ENCODE data around the gene PRSS33. TPM values are rescaled to one million over a fixed set of nuclear protein-coding genes. Genes with fewer than 3 reads are reported as not detected.

Gene PRSS33
- total RNA-seq, 1 donor from 2014 or later = not detected

DNA sequence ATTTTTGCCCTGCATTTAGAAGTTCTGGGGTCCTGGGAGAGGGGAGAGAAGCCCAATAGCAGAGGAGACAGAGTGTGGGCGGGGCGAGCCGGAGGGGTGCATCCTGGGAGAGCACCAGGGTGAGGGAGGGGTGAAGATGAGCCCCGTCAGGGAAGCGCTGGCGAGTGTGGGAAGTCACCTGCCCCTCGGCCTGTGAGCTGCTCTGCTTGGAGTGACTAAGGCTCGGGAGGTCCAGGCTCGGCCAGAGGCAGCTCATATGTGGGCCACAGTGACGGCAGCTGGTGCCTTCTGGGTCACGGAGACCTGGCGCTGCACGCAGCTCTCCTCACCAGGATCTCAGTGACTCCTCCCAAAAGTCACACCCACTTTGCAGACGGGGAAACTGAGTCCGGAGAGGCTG lies 43.8 kb upstream of the PRSS33 start:
- TF ChIP-seq, protein P1, sequence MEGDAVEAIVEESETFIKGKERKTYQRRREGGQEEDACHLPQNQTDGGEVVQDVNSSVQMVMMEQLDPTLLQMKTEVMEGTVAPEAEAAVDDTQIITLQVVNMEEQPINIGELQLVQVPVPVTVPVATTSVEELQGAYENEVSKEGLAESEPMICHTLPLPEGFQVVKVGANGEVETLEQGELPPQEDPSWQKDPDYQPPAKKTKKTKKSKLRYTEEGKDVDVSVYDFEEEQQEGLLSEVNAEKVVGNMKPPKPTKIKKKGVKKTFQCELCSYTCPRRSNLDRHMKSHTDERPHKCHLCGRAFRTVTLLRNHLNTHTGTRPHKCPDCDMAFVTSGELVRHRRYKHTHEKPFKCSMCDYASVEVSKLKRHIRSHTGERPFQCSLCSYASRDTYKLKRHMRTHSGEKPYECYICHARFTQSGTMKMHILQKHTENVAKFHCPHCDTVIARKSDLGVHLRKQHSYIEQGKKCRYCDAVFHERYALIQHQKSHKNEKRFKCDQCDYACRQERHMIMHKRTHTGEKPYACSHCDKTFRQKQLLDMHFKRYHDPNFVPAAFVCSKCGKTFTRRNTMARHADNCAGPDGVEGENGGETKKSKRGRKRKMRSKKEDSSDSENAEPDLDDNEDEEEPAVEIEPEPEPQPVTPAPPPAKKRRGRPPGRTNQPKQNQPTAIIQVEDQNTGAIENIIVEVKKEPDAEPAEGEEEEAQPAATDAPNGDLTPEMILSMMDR (IDR thresholded peaks at IDR 0.05; ENCODE audit: insufficient read depth, low read length, severe bottlenecking) = no peak
- no peaks in the 10 kb centered on the region for H3K36me3 ChIP-seq (ENCODE audit: control insufficient read depth, insufficient read depth, low read length)
- H3K27me3 ChIP-seq (ENCODE audit: control insufficient read depth, insufficient read depth, low read length) = no peaks in the 10 kb centered on the region
- FAIRE-seq = no peak
- DNase-seq (ENCODE audit: low read depth) = no peak
- H3K4me3 ChIP-seq (ENCODE audit: low read depth, low read length) = no peak overlapping the region

DNA sequence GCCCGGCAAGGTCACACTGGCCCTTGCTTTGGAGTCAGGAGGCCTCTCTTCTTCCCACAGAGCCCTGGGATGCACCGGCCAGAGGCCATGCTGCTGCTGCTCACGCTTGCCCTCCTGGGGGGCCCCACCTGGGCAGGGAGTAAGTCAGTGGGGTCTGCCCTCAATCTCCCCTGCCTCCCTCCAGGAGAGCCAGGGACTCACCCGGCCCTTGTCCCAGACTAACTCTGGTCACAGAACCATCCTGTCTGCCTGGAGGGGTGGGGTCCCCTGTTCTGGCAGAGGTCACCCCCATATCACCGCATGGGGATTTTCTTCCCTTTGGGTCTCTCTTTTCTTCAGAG lies 43.0 kb upstream of the PRSS33 start:
- DNase-seq (ENCODE audit: low read depth) = no peak
- no peak for FAIRE-seq
- Histone ChIP-seq H3K4me3 (ENCODE audit: low read depth, low read length) (no peak overlapping the region), H3K27me3 (ENCODE audit: control insufficient read depth, insufficient read depth, low read length) (no peaks in the 10 kb centered on the region), H3K36me3 (ENCODE audit: control insufficient read depth, insufficient read depth, low read length) (no peaks in the 10 kb centered on the region)
- TF ChIP-seq, protein P1 (IDR thresholded peaks at IDR 0.05; ENCODE audit: insufficient read depth, low read length, severe bottlenecking) = no peak

DNA sequence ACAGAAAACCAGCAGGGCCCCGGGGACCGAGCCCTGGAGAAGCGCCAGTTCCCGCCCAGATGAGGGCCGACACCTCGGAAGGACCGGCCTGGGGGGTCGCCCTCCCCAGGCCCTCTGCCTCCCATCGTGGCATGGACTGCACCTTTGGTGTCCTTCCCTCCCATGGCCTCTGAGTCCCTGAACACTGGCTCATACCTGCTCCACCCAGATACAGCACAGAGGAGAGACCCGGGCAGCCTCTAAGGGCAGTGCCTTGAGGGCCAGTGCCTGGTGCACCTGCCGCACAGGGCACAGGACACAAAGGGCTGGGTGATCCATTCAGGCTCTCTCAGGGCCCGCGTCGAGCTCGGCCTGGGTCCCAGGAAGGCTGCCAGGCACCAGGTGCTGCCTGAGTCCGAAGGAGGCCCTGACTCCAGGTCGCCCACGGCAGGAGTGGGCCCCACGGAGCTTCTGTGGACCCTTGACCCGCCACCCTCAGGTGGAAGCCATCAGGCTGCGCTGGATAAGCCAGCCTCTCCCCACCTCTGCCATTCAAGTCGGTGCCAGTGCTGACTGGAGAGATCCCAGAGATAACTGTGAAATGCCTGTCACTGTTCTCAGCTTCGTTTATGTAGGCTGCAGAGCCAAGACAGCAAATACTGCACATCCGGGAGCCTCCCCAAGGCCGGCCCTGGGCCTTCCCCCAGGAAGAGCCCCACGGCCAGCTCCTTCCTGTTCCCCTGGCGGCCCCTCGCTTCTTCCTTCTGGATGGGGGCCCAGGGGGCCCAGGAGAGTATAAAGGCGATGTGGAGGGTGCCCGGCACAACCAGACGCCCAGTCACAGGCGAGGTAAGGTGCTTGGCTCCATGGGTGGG lies 42.4 kb upstream of the PRSS33 start, which contains the start of gene ZG16B:
Gene ZG16B (plus strand): TSS at position 803 of the 854 bp plus-strand sequence. CDS start 139 bp downstream, outside the sequence.
- H3K36me3 ChIP-seq (ENCODE audit: control insufficient read depth, insufficient read depth, low read length) = no peaks in the 10 kb centered on the region
- no peak within 1 kb of the TSS for H3K4me3 ChIP-seq (ENCODE audit: low read depth, low read length)
- no peaks in the 10 kb centered on the region for H3K27me3 ChIP-seq (ENCODE audit: control insufficient read depth, insufficient read depth, low read length)
- TF ChIP-seq, protein P1 (IDR thresholded peaks at IDR 0.05; ENCODE audit: insufficient read depth, low read length, severe bottlenecking) = no peak
- DNase-seq (ENCODE audit: low read depth) (no peak), FAIRE-seq (no peak)

DNA sequence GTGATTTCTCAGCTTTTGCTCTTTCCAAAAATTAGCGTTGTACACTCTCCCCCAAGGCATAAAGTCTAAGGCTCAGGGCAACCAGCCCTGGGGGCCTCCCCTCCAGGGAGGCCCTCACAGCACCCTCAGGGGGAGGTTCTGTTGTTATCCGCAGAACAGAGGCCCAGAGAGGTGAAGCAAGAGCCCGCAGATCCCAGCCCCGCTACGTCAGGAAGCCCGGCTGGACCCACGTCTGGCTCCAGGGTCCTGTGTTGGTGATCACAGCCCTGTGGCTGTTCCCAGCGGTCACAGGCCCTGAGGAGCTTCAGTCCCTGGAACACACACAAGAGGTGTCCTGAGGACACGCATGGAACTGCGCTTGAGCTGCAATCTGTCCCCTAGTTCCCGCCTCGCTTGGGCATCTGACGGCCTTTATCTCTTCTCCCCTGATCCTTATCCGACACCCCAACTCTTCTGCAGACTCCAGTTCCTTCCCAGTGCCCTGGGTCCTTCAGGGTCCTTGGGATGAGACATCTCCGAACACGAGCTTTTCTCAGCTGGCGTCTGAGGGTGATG lies 41.6 kb upstream of the PRSS33 start:
- no peaks in the 10 kb centered on the region for H3K27me3 ChIP-seq (ENCODE audit: control insufficient read depth, insufficient read depth, low read length)
- FAIRE-seq (no peak), DNase-seq (ENCODE audit: low read depth) (no peak)
- H3K36me3 ChIP-seq (ENCODE audit: control insufficient read depth, insufficient read depth, low read length) = no peaks in the 10 kb centered on the region
- no peak overlapping the region for H3K4me3 ChIP-seq (ENCODE audit: low read depth, low read length)
- TF ChIP-seq, protein P1 (IDR thresholded peaks at IDR 0.05; ENCODE audit: insufficient read depth, low read length, severe bottlenecking) = no peak

DNA sequence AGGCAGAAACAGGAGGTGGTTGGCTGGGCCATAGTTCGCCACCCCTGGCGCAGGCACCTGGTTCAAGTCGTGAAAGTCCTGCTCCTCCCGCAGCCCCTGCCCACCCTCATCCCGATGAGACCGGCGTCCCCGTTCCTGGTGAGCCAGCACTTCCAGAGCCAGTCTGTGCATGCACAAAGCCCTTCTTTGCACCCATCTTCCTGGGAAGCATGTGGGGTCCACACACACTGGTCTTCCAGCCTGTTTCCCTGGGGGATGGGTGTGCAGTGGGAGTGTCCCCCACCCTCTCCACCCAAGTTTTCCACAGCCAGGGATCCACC lies 41.1 kb upstream of the PRSS33 start:
- DNase-seq (ENCODE audit: low read depth) = no peak
- TF ChIP-seq, protein P1 (IDR thresholded peaks at IDR 0.05; ENCODE audit: insufficient read depth, low read length, severe bottlenecking) = no peak
- no peak for FAIRE-seq
- no peak overlapping the region for H3K4me3 ChIP-seq (ENCODE audit: low read depth, low read length)
- H3K36me3 ChIP-seq (ENCODE audit: control insufficient read depth, insufficient read depth, low read length) = no peaks in the 10 kb centered on the region
- H3K27me3 ChIP-seq (ENCODE audit: control insufficient read depth, insufficient read depth, low read length) = no peaks in the 10 kb centered on the region
